GM19324 (cell line): ENCODE data around the gene MAP1LC3B2.
"Not testable (repeated sequence)": the region's sequence is repeated elsewhere in the genome, so short reads cannot be mapped to it uniquely, and the experiment has no call there.

Experiments used
- ATAC-seq: cut with Tn5 transposase; IDR thresholded peaks from one replicate; pipeline ENCODE4 v1.9.1; 2021; ENCODE audit warnings: mild to moderate bottlenecking, moderate library complexity; ENCODE audit not compliant: unreplicated experiment, low FRiP score

Gene MAP1LC3B2

GRCh38 chr12:116556964-116557698 lies 2.0 kb upstream of the MAP1LC3B2 start:
- no peak for ATAC-seq

- no peak for ATAC-seq
Measured at GRCh38 chr12:116558280-116559161, 660 bp upstream of the MAP1LC3B2 start.

- no peak for ATAC-seq
Measured at GRCh38 chr12:116561181-116561821, 2.1 kb downstream of the MAP1LC3B2 start.

GRCh38 chr12:116562090-116562489 lies 2.9 kb downstream of the MAP1LC3B2 start:
- ATAC-seq = no peak

GRCh38 chr12:116563262-116563661 lies 4.1 kb downstream of the MAP1LC3B2 start:
- no peak for ATAC-seq

DNA sequence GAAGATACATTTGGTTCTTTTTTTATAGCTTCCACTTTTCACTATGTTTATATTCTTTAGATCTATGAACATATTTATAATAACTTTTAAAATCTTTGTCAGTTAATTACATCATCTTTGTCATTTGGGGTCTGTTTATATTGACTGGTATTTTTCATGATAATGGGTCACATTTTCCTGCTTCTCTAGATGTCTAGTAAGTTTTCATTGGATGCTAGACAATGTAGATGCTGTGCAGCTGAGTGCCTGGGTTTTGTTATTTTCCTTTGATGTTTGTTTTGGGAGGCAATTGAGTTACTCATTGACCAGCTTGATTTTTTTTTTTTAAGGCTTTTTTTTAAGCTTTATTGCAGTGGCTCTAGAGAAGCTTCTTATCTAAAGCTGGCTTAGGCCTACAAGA lies 4.9 kb downstream of the MAP1LC3B2 start:
- ATAC-seq = no peak

DNA sequence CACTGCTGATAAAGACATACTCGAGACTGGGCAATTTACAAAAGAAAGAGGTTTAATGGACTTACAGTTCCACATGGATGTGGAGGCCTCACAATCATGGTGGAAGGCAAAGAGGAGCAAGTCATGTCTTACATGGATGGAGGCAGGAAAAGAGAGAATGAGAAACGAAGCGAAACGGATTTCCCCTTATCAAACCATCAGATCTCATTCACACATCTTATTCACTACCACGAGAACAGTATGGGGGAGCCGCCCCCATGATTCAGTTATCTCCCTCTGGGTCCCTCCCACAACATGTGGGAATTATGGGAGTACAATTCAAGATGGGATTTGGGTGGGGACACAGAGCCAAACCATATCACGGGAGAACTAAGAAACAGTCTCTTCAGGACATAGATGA lies 6.0 kb downstream of the MAP1LC3B2 start:
- not testable (repeated sequence) for ATAC-seq

DNA sequence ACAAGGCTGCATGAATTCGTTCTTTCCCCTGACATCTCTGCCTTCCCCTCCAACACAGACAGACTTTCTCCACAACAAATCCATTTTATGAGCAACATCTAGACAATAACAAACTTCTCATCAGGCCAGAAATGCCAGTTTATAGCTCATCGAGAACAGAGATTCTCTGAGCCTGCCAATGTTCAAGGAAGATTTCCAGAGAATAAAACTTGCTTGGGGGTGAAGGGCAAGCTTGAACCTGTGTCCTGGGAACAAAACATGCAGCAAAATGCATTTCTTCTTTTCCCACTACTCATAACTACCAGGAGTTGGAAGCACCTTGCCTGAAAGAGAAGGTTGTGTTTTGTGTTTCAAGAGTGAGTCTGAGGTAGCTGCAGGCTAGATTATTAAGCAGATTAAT lies 6.8 kb downstream of the MAP1LC3B2 start:
- ATAC-seq = no peak

GRCh38 chr12:116568203-116568602 lies 9.0 kb downstream of the MAP1LC3B2 start:
- no peak for ATAC-seq

- no peak for ATAC-seq
Measured at GRCh38 chr12:116571089-116571488, 11.9 kb downstream of the MAP1LC3B2 start.

GRCh38 chr12:116573776-116574175 lies 14.6 kb downstream of the MAP1LC3B2 start:
- ATAC-seq = no peak

- ATAC-seq = not testable (repeated sequence)
Measured at GRCh38 chr12:116575754-116576153, 16.6 kb downstream of the MAP1LC3B2 start.

GRCh38 chr12:116577154-116577561 lies 18.0 kb downstream of the MAP1LC3B2 start:
- no peak for ATAC-seq

GRCh38 chr12:116578051-116578450 lies 18.9 kb downstream of the MAP1LC3B2 start:
- no peak for ATAC-seq

DNA sequence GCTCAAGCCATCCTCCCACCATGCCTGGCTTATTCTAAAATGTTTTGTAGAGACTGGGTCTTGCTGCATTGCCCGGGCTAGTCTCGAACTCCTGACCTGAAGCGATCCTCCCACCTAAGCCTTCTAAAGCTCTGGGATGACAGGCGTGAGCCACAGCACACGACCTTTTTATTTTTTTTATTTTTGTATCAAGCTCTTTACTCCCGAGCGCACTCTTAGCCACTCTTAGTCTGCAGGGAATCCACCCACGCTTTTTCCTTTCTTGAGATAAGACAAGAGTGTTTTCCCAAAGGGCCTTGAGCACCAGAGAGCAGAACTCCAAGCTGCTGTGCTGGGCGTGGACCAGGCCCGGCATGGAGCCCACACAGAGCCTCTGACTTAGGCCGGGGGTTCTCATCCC lies 23.4 kb downstream of the MAP1LC3B2 start:
- ATAC-seq = no peak

DNA sequence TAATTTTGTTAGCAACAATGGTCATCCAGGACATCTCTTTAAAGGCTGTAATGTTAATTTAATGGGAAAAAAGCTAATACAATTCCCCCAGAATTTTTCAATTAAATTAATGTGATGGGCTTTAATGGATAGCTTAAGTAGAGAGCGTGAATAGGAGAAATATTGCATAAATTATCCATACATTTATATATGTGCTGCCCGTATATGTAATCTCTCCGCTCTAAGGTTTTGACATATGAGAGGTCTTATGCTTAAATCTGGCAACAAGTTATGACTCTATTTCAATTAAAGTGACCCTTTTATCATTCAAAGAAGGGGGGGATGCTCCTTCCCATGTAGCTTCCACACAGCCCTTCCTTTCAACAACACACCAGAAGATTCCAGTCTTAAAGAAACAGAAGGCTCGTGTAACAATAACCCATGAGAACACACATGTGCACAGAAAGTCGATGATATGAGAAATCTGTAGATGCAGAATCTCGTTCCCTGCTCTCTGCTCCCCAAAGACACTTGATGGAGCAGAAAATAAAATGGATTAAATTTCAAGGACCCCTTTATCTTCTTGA lies 24.0 kb downstream of the MAP1LC3B2 start:
- no peak for ATAC-seq

GRCh38 chr12:116587270-116587669 lies 28.1 kb downstream of the MAP1LC3B2 start:
- no peak for ATAC-seq

- ATAC-seq = no peak
Measured at GRCh38 chr12:116588390-116589028, 29.3 kb downstream of the MAP1LC3B2 start.

DNA sequence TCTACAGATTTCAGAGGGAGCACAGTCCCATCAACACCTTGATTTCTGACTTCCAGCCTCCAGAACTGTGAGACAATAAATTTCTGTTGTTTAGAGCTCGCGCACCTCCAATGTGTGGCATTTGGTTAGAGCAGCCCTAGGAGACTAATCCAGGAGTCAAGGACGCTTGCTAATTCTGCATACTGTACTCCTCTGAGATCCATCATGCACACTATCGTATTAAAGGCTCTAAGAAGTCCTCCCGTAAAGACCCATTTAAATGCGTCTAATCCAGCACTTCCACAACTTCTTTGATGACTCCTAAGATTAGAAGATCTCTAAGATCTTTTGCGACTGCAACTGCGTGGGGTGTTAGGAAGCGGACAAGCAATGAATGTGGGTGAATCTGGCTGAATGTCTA lies 30.4 kb downstream of the MAP1LC3B2 start:
- ATAC-seq = no peak

DNA sequence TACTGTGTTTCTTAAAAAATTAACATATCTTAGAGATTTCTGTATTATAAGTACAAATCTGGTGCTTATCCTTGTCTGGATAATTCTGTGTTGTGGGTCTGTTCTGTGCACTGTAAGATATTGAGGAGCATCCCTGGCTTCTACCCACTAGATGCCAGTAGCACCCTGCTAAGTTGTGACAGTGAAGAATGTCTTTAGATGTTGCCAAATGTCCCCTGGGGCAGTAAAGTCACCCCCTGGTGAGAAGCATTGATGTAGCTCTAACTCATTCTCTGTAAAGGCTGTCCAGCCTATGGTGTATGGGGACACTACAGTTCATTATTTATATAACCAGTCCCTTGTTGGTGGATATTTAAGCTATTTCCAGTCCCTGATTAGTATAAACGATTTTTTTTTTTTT lies 31.4 kb downstream of the MAP1LC3B2 start:
- ATAC-seq = no peak
